Frontal cortex (tissue), 4 donors: ENCODE data around the gene CAPN12. TPM values are rescaled to one million over a fixed set of nuclear protein-coding genes. Genes with fewer than 3 reads are reported as not detected.

ENCODE experiments used
- DNase-seq, 2 donors: peaks; one replicate each; pipeline ENCODE4 v3.0.0; 2012; ENCODE audit warnings: low spot score in 2 of 2
- FAIRE-seq: peaks from 2 replicates; lab custom pipeline; 2012; peaks lifted over from hg19 to GRCh38; lab: Jason Lieb, UNC
- total RNA-seq: library from RNA; depleted of rRNA; stranded (reverse); fragments of >200 nt; gene quantifications from one replicate; pipeline ENCODE4 v1.2.3, GENCODE V29; 2014
- donor health status: control.
- donor health status: control.
- donor health status: control.

The CAPN12 gene
- total RNA-seq, 1 donor from 2014 or later, result under 0.01 TPM

- DNase-seq, result peak in 1 of 2 donors; percentile 10
- no peak for FAIRE-seq
Measured at GRCh38 chr19:38741670-38742069, 2.6 kb downstream of the CAPN12 start.

- DNase-seq (peak in 1 of 2 donors; percentile 8), FAIRE-seq (no peak)
Measured at GRCh38 chr19:38740932-38741331, 3.3 kb downstream of the CAPN12 start.

- FAIRE-seq (no peak), DNase-seq (no peak)
Measured at GRCh38 chr19:38740257-38740592, 4.0 kb downstream of the CAPN12 start.

- FAIRE-seq (no peak), DNase-seq (no peak)
Measured at GRCh38 chr19:38739440-38740256, 4.6 kb downstream of the CAPN12 start.

GRCh38 chr19:38737921-38738737, 6.1 kb downstream of the CAPN12 start:
- DNase-seq, result peak in 1 of 2 donors; percentile 17
- no peak for FAIRE-seq

- no peak for DNase-seq
- FAIRE-seq, result no peak
Measured at GRCh38 chr19:38737281-38737865, 6.9 kb downstream of the CAPN12 start.

GRCh38 chr19:38736413-38737280, 7.6 kb downstream of the CAPN12 start:
- FAIRE-seq, result no peak

GRCh38 chr19:38736036-38736412, 8.2 kb downstream of the CAPN12 start:
- DNase-seq (no peak), FAIRE-seq (no peak)

More at GRCh38 chr19:38736413-38737280, 7.6 kb downstream of the CAPN12 start:
- no peak for DNase-seq

- DNase-seq (no peak), FAIRE-seq (no peak)
Measured at GRCh38 chr19:38735257-38735686, 9.0 kb downstream of the CAPN12 start.

- FAIRE-seq, result no peak
- DNase-seq, result no peak
Measured at GRCh38 chr19:38734426-38735256, 9.6 kb downstream of the CAPN12 start.

- no peak for FAIRE-seq
- DNase-seq, result no peak
Measured at GRCh38 chr19:38734176-38734425, 10.2 kb downstream of the CAPN12 start.

GRCh38 chr19:38733493-38734175, 10.6 kb downstream of the CAPN12 start:
- FAIRE-seq (no peak), DNase-seq (no peak)

GRCh38 chr19:38733241-38733492, 11.1 kb downstream of the CAPN12 start:
- DNase-seq (no peak), FAIRE-seq (no peak)

- DNase-seq (no peak), FAIRE-seq (no peak)
Measured at GRCh38 chr19:38731654-38732301, 12.5 kb downstream of the CAPN12 start.

GRCh38 chr19:38730731-38731589, 13.3 kb downstream of the CAPN12 start:
- DNase-seq (no peak), FAIRE-seq (no peak)

- FAIRE-seq (no peak), DNase-seq (no peak)
Measured at GRCh38 chr19:38730470-38730730, 13.9 kb downstream of the CAPN12 start.

- DNase-seq, result no peak
- FAIRE-seq, result peak; percentile 69
Measured at GRCh38 chr19:38729653-38730469, 14.4 kb downstream of the CAPN12 start.
